HepG2 (cell line): Measurements from ENCODE around the gene LCAT.

ENCODE experiments used
- ELF4 ChIP-seq: sonication (generic); formaldehyde crosslinking; IDR thresholded peaks from 2 replicates; pipeline ENCODE4 v1.5.0; 2020; ENCODE audit warnings: missing genetic modification reagents, mild to moderate bottlenecking, moderate library complexity, borderline replicate concordance
- FOXM1 ChIP-seq: sonication (generic); formaldehyde crosslinking; IDR thresholded peaks from 2 replicates; pipeline ENCODE4 v1.5.0; 2020; ENCODE audit warnings: missing genetic modification reagents
- RAD21 ChIP-seq: fragments of 450-650 bp; formaldehyde crosslinking; IDR thresholded peaks from 2 replicates; pipeline ENCODE4 v1.5.0; 2020; ENCODE audit warnings: mild to moderate bottlenecking
- ZNF142 ChIP-seq: sonication (generic); formaldehyde crosslinking; IDR thresholded peaks from 2 replicates; pipeline ENCODE4 v1.4.0; 2020; ENCODE audit warnings: missing genetic modification reagents
- ZSCAN5A ChIP-seq: sonication (generic); formaldehyde crosslinking; IDR thresholded peaks from 2 replicates; pipeline ENCODE4 v1.8.0; 2022; ENCODE audit warnings: mild to moderate bottlenecking, missing genetic modification reagents, borderline replicate concordance
- TF ChIP-seq, protein P1 (sequence below): sonication (generic); formaldehyde crosslinking; IDR thresholded peaks from 2 replicates; pipeline ENCODE4 v1.5.0; 2020; ENCODE audit warnings: mild to moderate bottlenecking, missing genetic modification reagents, moderate library complexity
- TF ChIP-seq, protein P2 (sequence below), 2 experiments: IDR thresholded peaks; 2 replicates each; pipeline ENCODE4 v1.6.1; 2011 to 2012; ENCODE audit warnings: low read length in 2 of 2, borderline replicate concordance in 1 of 2, low read depth in 1 of 2, mild to moderate bottlenecking in 1 of 2, moderate library complexity in 1 of 2

- TF ChIP-seq RAD21 (CRISPR knock-in tag), result no peak; the same call in 1 of the 2 replicates
- TF ChIP-seq ELF4 (CRISPR knock-in tag), result no peak
- TF ChIP-seq, protein P1, sequence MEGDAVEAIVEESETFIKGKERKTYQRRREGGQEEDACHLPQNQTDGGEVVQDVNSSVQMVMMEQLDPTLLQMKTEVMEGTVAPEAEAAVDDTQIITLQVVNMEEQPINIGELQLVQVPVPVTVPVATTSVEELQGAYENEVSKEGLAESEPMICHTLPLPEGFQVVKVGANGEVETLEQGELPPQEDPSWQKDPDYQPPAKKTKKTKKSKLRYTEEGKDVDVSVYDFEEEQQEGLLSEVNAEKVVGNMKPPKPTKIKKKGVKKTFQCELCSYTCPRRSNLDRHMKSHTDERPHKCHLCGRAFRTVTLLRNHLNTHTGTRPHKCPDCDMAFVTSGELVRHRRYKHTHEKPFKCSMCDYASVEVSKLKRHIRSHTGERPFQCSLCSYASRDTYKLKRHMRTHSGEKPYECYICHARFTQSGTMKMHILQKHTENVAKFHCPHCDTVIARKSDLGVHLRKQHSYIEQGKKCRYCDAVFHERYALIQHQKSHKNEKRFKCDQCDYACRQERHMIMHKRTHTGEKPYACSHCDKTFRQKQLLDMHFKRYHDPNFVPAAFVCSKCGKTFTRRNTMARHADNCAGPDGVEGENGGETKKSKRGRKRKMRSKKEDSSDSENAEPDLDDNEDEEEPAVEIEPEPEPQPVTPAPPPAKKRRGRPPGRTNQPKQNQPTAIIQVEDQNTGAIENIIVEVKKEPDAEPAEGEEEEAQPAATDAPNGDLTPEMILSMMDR, result no peak
- TF ChIP-seq, protein P2, sequence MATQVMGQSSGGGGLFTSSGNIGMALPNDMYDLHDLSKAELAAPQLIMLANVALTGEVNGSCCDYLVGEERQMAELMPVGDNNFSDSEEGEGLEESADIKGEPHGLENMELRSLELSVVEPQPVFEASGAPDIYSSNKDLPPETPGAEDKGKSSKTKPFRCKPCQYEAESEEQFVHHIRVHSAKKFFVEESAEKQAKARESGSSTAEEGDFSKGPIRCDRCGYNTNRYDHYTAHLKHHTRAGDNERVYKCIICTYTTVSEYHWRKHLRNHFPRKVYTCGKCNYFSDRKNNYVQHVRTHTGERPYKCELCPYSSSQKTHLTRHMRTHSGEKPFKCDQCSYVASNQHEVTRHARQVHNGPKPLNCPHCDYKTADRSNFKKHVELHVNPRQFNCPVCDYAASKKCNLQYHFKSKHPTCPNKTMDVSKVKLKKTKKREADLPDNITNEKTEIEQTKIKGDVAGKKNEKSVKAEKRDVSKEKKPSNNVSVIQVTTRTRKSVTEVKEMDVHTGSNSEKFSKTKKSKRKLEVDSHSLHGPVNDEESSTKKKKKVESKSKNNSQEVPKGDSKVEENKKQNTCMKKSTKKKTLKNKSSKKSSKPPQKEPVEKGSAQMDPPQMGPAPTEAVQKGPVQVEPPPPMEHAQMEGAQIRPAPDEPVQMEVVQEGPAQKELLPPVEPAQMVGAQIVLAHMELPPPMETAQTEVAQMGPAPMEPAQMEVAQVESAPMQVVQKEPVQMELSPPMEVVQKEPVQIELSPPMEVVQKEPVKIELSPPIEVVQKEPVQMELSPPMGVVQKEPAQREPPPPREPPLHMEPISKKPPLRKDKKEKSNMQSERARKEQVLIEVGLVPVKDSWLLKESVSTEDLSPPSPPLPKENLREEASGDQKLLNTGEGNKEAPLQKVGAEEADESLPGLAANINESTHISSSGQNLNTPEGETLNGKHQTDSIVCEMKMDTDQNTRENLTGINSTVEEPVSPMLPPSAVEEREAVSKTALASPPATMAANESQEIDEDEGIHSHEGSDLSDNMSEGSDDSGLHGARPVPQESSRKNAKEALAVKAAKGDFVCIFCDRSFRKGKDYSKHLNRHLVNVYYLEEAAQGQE (IDR thresholded peaks at IDR 0.05; ENCODE audit: borderline replicate concordance in 1 of 2, low read depth in 1 of 2, low read length in 2 of 2), result no peak
- TF ChIP-seq ZNF142 (CRISPR knock-in tag), result peak; percentile 68; the same call in 1 of the 2 replicates
- TF ChIP-seq FOXM1 (CRISPR knock-in tag), result no peak
- no peak for TF ChIP-seq ZSCAN5A (CRISPR knock-in tag)
Measured at GRCh38 chr16:67942510-67943255, 1.2 kb downstream of the LCAT start.
